Measurements from ENCODE around the gene RBM45. TPM values are rescaled to one million over a fixed set of nuclear protein-coding genes. Genes with fewer than 3 reads are reported as not detected.

Gene RBM45
- polyA plus RNA-seq, 1 donor (not counting 4 experiments of a cell fraction or from before 2014, with no cell fraction given): 19.1 TPM

DNA sequence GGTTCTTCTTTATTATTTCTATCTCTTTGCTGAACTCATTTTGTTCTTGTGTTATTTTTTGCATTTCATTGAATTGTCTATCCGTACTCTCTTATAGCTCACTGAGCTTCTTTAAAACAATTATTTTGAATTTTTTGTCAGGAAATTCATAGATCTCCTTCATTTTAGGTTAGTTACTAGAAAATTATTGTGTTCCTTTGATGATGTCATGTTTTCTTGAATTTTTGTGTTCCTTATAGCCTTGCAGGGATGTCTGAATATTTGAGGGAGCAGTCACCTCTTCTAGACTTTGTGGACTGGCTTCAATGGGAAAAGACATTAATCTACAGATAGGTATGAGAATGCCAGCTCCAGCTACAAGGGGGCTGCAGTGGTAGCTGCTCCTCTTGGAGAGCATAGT is 61.4 kb downstream of the RBM45 start:
- H3K9me3 ChIP-seq (ENCODE audit: control insufficient read depth, low read depth, low read length): no peaks in the 10 kb centered on the region
- H4K20me1 ChIP-seq (ENCODE audit: control insufficient read depth, extremely low read depth, insufficient read depth, low read length): no peaks in the 10 kb centered on the region
- H3K27me3 ChIP-seq (ENCODE audit: control insufficient read depth, extremely low read depth, insufficient read depth, low read length): no peaks in the 10 kb centered on the region
- H3K9ac ChIP-seq (ENCODE audit: control insufficient read depth, extremely low read depth, insufficient read depth, low read length): no peak overlapping the region
- H3K9me1 ChIP-seq (ENCODE audit: control insufficient read depth, extremely low read depth, insufficient read depth, low read length): no peaks in the 10 kb centered on the region
- no peaks in the 10 kb centered on the region for H3K79me2 ChIP-seq (ENCODE audit: control insufficient read depth, insufficient read depth, low read length)
- DNase-seq (ENCODE audit: low read depth, low spot score): no peak
- H3K36me3 ChIP-seq (ENCODE audit: control insufficient read depth in 2 of 2, extremely low read depth in 1 of 2, insufficient read depth in 2 of 2, low read length in 2 of 2): no peaks in the 10 kb centered on the region
- FAIRE-seq: no peak
- H3K4me1 ChIP-seq (ENCODE audit: control insufficient read depth, extremely low read depth, insufficient read depth, low read length): no peaks in the 10 kb centered on the region
- TF ChIP-seq, protein P1, sequence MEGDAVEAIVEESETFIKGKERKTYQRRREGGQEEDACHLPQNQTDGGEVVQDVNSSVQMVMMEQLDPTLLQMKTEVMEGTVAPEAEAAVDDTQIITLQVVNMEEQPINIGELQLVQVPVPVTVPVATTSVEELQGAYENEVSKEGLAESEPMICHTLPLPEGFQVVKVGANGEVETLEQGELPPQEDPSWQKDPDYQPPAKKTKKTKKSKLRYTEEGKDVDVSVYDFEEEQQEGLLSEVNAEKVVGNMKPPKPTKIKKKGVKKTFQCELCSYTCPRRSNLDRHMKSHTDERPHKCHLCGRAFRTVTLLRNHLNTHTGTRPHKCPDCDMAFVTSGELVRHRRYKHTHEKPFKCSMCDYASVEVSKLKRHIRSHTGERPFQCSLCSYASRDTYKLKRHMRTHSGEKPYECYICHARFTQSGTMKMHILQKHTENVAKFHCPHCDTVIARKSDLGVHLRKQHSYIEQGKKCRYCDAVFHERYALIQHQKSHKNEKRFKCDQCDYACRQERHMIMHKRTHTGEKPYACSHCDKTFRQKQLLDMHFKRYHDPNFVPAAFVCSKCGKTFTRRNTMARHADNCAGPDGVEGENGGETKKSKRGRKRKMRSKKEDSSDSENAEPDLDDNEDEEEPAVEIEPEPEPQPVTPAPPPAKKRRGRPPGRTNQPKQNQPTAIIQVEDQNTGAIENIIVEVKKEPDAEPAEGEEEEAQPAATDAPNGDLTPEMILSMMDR (optimal IDR thresholded peaks at IDR 0.05 in 1 of 3, IDR thresholded peaks at IDR 0.05 in 1 of 3, conservative IDR thresholded peaks at IDR 0.05 in 1 of 3; ENCODE audit: extremely low read depth in 1 of 3, insufficient read depth in 2 of 3, low read length in 3 of 3): no peak
- no peak for TF ChIP-seq EZH2 (IDR thresholded peaks at IDR 0.05; ENCODE audit: low read length)
- H3K27ac ChIP-seq (ENCODE audit: control insufficient read depth, insufficient read depth, low read length): no peak overlapping the region
- dilution Hi-C loops (cut with MboI; ENCODE audit: extremely low pct_ligation_motif_present, low sequenced_read_pairs): no loop called here
- no peak overlapping the region for H2AFZ ChIP-seq (ENCODE audit: control insufficient read depth, low read length)
- H3K4me2 ChIP-seq (ENCODE audit: control insufficient read depth, extremely low read depth, insufficient read depth, low read depth, low read length): no peak overlapping the region
- H3K4me3 ChIP-seq (ENCODE audit: control insufficient read depth in 2 of 3, extremely low read depth in 1 of 3, insufficient read depth in 2 of 3, low read depth in 1 of 3, low read length in 3 of 3): no peak overlapping the region

DNA sequence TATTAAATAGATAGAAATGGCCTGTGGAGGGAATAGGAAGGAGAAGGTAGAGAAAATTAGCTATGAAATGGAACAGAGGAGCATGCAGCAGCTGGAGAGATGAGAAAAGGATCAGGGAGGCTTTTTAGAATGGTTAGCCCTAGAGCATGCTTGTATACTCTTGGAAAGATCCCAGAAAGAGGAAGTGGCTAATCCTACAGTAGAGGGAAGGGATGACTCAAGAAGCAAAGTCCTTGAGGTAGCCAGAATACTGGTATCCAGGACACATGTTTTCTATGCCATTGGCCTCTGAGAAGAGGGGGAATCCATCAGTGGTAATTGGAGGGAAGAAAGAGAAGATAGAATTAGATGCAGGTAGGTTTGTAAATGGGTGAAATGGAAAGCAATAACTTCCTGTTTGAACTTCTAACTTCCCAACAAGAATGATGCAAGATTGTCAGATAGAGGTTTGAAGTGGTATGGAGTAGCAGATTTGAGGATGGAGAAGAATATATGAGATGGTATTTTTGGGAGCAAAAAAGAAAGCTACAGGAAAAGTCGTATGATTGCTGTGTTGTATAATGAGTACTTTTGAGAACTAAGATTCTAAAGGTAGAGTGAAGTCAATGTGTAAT is 64.9 kb downstream of the RBM45 start:
- no peak for DNase-seq (ENCODE audit: low read depth, low spot score)
- dilution Hi-C loops (cut with MboI; ENCODE audit: extremely low pct_ligation_motif_present, low sequenced_read_pairs): no loop called here
- Histone ChIP-seq H3K36me3 (ENCODE audit: control insufficient read depth in 2 of 2, extremely low read depth in 1 of 2, insufficient read depth in 2 of 2, low read length in 2 of 2) (no peaks in the 10 kb centered on the region), H3K9ac (ENCODE audit: control insufficient read depth, extremely low read depth, insufficient read depth, low read length) (no peak overlapping the region), H3K4me1 (ENCODE audit: control insufficient read depth, extremely low read depth, insufficient read depth, low read length) (no peaks in the 10 kb centered on the region), H3K9me3 (ENCODE audit: control insufficient read depth, low read depth, low read length) (no peaks in the 10 kb centered on the region), H3K4me2 (ENCODE audit: control insufficient read depth, extremely low read depth, insufficient read depth, low read depth, low read length) (no peak overlapping the region), H3K27ac (ENCODE audit: control insufficient read depth, insufficient read depth, low read length) (no peak overlapping the region), H3K4me3 (ENCODE audit: control insufficient read depth in 2 of 3, extremely low read depth in 1 of 3, insufficient read depth in 2 of 3, low read depth in 1 of 3, low read length in 3 of 3) (no peak overlapping the region), H2AFZ (ENCODE audit: control insufficient read depth, low read length) (peak overlapping the region; percentile 6), H4K20me1 (ENCODE audit: control insufficient read depth, extremely low read depth, insufficient read depth, low read length) (no peaks in the 10 kb centered on the region), H3K27me3 (ENCODE audit: control insufficient read depth, extremely low read depth, insufficient read depth, low read length) (no peaks in the 10 kb centered on the region), H3K9me1 (ENCODE audit: control insufficient read depth, extremely low read depth, insufficient read depth, low read length) (no peaks in the 10 kb centered on the region), H3K79me2 (ENCODE audit: control insufficient read depth, insufficient read depth, low read length) (no peaks in the 10 kb centered on the region)
- TF ChIP-seq EZH2 (IDR thresholded peaks at IDR 0.05; ENCODE audit: low read length): no peak
- TF ChIP-seq, protein P1 (optimal IDR thresholded peaks at IDR 0.05 in 1 of 3, IDR thresholded peaks at IDR 0.05 in 1 of 3, conservative IDR thresholded peaks at IDR 0.05 in 1 of 3; ENCODE audit: extremely low read depth in 1 of 3, insufficient read depth in 2 of 3, low read length in 3 of 3): no peak
- FAIRE-seq: no peak

Small RNAs within 50 kb of the gene (small RNA-seq; reads per million reads assigned to genes)
- gene AC011998.1 (ENCODE audit: insufficient read length in 3 of 3, low read depth in 3 of 3, low replicate concordance in 1 of 3) (0 reads per million in 3 experiments), gene RNU5E-9P (ENCODE audit: insufficient read length in 3 of 3, low read depth in 3 of 3, low replicate concordance in 1 of 3) (0.07 to 7.7 (median 3.0) reads per million in 3 experiments)

Other genes with a start within 250 kb of the RBM45 start
- 0.01 to 0.05 TPM (median 0.04 TPM) in 3 replicates for gene PDE11A, start 39.7 kb upstream of the RBM45 start, polyA plus RNA-seq
- 8.2 to 11.6 TPM (median 10.1 TPM) in 3 replicates for gene OSBPL6, start 82.1 kb downstream of the RBM45 start, polyA plus RNA-seq